ENCODE results near the gene LENG9.
A peak's percentile ranks its signal among the peaks of the same experiment; 100 is the strongest.

Gene LENG9

DNA sequence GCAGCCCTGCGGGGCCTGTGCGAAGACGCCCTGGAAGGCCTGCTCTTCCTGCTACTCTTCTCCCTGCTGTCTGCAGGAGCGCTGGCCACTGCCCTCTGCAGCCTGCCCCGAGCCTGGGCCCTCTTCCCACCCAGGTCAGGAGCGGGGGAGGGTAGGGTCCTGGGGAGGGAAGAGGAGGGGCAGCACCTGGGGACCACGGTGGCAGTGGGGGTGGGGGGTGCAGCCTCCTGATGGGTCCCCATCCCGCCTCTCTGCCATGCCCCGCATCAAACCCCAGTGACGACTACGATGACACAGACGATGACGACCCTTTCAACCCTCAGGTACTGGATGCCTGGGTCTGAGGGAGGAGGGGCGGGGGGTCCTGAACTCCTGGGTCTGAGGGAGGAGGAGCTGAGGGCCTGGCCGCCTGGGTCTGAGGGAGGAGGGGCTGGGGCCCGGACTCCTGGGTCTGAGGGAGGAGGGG lies 28.0 kb downstream of the LENG9 start:
- DNase-seq, result no peak

DNA sequence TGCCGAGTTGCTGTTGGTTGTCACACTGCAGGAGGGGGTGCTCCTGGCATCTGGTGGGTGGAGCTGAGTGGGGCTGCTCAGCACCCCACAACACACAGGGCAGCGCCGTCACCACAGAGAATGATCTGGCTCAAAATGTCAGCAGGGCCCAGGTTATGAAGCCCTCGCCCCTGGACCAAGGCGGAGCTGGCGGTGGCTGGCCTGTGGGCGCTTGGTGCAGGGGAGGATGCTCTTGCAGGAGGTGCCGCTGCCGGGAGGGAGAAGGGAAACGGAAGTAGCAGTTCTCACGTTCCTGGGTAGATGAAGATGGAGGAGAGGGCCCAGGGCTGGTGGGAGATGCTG lies 28.7 kb downstream of the LENG9 start:
- DNase-seq, result no peak

- DNase-seq, result no peak
Observed at GRCh38 chr19:54434112-54434872, 29.3 kb downstream of the LENG9 start.

DNA sequence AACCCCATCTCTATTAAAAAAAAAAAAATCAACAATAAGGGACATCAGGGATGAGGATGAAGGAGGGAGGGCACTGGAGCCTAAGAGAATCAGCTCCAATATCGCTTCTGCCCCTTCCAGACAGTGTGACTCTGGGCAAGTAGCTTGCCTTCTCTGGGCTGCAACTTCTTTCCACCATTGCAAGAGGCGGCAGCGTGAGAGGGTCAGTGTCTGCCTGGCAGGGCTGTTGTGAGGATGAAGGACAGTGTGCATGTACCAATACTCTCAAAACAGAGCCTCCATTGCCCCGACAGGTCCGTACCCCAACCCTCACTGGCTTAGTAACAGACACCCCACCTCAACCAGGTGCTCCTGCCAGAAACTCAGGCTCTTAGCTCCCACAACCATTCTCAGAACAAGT lies 29.9 kb downstream of the LENG9 start:
- DNase-seq, result no peak

DNA sequence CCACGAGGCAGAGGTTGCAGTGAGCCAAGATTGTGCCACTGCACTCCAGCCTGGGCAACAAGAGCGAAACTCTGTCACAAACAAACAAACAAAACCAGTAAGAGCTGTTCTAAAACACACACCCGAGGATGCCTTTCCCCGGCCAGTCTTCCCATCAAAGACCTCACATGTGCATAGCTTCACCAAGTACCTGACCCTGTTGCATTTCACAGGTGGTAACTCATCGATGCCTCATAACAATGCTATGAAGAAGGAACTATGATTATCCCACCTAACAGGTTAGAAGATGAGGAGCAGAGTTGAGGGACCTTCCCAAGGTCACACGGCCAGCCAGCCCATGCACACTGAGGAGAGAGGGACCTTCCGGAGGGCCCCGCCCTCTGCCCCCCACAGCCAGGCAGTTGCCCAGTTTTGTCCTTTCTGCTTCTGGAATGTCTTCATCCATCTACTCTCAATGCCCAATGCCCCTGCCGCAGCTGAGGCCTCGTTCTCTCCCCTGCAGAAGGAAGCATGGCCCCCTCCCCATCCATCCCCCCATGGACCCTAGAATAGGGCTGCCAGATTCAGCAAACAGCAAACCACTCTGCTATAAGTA lies 31.3 kb downstream of the LENG9 start:
- DNase-seq, result no peak

- peak; percentile 63 for DNase-seq
Observed at GRCh38 chr19:54431255-54431838, 32.2 kb downstream of the LENG9 start.

GRCh38 chr19:54430306-54431254 lies 33.0 kb downstream of the LENG9 start:
- DNase-seq, result peak; percentile 21

DNA sequence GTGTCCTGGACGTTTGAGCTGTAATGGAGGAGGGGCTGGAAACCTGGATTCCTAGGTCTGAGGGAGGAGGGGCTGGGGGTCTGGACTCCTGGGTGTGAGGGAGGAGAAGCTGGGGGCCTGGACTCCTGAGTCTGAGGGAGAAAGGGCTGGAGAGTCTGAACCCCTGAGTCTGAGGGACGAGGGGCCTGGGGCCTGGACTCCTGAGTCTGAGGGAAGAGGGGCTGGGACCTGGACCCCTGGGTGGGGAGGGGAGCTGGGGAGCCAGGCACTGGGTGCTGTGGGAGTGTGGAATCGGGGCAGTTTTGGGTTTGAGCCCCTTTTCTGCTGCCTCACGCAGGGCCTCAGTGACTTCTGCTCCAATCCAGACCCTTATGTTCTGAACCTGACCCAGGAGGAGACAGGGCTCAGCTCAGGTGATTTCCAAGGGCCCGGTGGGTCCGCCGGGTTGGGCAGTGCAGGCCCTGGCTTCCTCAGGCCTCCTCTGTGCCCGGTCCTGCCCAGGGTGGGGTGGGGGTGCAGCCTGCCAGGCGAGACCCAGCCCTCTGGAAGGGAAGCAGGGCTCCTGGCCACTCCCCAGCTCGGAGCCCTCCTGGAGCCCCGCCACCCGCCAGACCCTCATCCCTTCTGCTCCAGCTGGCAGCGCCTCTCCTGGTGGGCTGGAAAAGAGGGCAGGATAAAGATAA lies 33.9 kb downstream of the LENG9 start:
- DNase-seq, result no peak

DNA sequence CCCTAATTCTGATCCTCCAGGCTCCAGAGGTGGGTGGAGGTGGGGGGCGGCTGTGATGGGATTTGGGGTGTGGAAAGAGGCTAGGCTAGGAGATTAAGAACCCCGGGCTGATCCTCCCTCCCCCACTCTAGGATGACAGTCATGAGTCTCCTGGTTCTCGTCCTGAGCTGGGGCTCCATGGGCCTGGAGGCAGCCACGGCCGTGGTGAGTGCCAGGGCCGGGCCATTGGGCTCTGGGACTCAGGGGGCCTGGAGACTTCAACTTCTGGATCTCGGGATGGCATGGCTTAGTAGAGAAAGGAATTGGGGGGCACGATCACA lies 34.4 kb downstream of the LENG9 start:
- no peak for DNase-seq

DNA sequence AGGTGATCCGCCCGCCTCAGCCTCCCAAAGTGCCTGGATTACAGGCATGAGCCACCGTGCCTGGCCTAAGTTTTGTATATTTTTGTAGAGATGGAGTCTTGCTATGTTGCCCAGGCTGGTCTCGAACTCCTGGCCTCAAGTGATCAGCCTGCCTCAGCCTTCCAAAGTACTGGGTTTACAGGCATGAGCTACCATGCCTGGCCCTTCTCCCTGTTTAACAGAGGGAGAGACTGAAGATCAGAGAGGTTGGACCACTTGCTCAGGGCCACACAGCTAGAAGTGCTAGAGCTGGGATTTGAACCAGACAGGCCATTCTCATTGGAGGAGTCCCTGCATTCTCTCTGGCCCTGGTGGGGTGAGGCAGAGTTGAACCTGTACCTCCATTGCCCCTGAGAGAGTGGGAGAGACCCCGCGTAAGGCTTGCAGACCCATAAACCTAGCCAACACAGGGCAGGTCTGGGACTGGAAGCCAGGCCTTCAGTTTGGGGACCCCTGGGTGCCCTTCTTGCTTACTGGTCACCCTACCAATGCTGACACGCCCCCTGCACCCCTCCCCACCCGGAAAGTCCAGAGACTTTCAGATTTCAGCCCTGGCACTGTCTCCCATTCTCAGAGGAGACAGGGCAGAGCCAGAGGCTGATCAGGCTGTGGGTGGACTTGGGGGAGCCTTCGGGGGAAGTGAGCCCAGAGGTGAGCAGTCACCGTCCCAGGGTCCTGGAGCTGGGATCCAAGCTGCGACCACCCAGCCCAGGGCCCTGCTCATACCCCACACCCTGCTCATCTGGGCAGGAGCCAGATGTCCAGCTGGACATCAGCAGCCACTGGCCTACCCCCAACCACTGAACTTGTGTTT lies 35.0 kb downstream of the LENG9 start:
- DNase-seq, result no peak

- DNase-seq, result no peak
Observed at GRCh38 chr19:54427586-54427985, 36.0 kb downstream of the LENG9 start.

GRCh38 chr19:54426291-54426931 lies 37.2 kb downstream of the LENG9 start:
- no peak for DNase-seq

DNA sequence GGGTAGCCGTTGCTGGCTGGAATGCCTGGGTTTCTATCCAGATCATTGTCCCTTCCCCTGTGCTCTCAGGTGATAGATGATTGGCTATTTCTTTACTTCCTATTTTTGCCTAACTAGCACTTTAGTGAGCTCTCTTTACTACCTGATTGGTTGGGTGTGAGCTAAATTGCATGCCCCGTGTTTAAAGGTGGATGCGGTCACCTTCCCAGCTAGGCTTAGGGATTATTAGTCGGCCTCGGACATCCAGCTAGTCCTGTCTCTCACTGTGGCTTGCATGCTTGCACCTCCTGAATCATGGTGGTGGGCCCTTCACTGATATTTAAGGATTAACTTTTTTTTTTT lies 38.2 kb downstream of the LENG9 start:
- DNase-seq, result no peak

DNA sequence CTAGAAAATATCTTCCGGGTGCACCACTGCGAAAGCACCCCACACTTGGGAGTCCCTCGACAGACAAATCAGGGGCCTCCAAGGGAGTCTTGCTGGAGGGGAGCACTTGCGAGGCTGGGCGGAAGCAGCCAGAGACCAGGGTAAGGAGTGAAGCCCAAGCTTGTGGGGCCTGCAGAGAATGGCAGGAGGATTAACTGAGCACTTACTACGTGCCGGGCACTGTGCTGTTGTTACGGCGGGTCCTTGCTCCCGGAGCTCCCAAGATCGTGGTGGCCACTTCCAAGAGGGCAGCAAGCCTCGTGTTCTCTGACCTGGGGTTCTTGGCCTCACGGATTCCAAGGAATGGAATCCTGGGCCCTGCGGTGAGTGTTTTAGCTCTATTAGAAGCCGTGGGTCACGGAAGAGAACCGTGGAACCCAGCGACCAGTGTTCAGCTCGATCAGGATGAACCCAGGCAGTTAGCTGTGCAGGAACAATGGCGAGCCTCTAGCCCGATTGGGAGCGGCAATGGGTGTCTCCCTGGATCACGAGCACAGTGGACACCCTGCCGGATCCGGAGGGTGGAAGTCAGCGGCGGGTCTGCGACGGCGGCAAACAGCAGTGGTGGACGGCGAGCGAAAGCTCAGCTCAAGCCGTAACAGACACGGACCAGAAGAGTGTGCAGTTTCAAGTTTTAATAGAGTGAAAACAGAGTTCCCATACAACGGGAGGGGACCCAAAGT lies 38.8 kb downstream of the LENG9 start:
- no peak for DNase-seq

DNA sequence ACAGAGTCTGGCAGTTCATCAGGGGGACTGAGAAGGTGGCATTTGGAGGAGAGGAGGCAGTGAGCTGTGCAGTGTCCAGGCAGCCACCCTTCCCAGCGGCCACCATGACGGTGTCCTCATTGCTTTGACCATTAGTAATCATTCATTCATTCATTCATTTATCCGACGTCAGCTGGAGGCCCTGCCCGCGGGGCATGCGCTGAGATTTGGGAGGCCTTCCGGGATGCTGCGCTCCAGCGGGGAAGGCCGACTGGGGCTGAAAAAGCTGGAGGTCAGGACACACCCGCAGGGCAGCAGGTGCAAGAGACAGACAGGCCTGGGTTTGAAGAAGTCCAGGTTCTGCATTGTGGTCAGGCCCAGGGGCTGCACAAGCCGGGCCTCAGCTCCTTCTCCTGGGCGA lies 39.4 kb downstream of the LENG9 start:
- no peak for DNase-seq

DNA sequence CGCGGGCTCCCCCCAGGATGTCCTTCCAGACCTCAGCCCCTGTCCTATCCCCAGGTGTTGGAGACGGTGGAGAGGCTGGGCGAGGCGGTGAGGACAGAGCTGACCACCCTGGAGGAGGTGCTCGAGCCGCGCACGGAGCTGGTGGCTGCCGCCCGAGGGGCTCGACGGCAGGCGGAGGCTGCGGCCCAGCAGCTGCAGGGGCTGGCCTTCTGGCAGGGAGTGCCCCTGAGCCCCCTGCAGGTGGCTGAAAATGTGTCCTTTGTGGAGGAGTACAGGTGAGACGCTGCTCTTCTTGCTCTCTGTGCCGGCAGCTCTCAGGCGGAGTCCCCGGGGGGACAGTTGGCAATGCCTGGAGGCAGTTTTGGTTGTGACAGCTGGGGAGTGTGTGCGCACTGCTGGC lies 41.4 kb downstream of the LENG9 start:
- DNase-seq, result peak; percentile 63

- DNase-seq, result no peak
Observed at GRCh38 chr19:54421521-54421920, 42.1 kb downstream of the LENG9 start.

DNA sequence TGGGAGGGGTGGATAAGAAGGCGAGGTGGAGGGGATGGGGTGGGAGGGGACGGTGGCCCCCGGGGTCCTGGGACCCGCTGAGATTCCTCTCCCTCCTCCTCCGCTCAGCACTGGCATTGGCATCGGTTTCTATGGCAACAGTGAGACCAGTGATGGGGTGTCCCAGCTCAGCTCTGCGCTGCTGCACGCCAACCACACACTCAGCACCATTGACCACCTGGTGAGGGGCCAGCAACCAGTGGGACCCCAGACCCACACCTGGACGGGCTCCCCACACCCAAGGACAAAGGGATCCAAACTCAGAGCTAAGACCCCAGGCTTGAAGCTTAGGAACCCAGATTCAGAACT lies 42.4 kb downstream of the LENG9 start:
- DNase-seq, result no peak

- no peak for DNase-seq
Observed at GRCh38 chr19:54420383-54421168, 43.0 kb downstream of the LENG9 start.

DNA sequence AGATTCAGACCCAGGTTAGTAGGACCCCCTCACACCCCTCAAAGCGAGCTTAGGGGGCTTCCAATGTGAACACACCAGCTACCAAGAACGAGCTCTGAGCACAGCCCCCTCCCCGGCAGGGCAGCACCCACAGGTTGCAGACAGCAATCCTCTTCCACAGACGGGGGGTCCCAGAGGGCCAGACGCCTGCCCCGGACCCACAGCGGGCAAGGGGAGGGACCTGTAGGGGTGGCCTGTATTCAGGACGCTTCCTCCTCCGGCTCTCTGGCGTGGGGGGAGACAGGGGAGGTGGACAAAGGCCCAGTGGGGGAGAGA lies 43.6 kb downstream of the LENG9 start:
- no peak for DNase-seq
